ENCODE data around the gene SMPD2.
"Not testable (repeated sequence)": the region's sequence is repeated elsewhere in the genome, so short reads cannot be mapped to it uniquely, and the experiment has no call there.

SMPD2 gene

GRCh38 chr6:109447087-109447486, 6.6 kb downstream of the SMPD2 start:
- no peak for DNase-seq

- no peak for DNase-seq
Measured at GRCh38 chr6:109447878-109448555, 7.5 kb downstream of the SMPD2 start.

GRCh38 chr6:109448615-109449014, 8.1 kb downstream of the SMPD2 start:
- no peak for DNase-seq

GRCh38 chr6:109449064-109449794, 8.7 kb downstream of the SMPD2 start:
- DNase-seq = no peak

GRCh38 chr6:109449795-109450673, 9.5 kb downstream of the SMPD2 start:
- no peak for DNase-seq

GRCh38 chr6:109450801-109451200, 10.3 kb downstream of the SMPD2 start:
- no peak for DNase-seq

- DNase-seq = no peak
Measured at GRCh38 chr6:109451376-109451775, 10.9 kb downstream of the SMPD2 start.

- DNase-seq = no peak
Measured at GRCh38 chr6:109452181-109452580, 11.7 kb downstream of the SMPD2 start.

GRCh38 chr6:109453156-109453555, 12.6 kb downstream of the SMPD2 start:
- no peak for DNase-seq

GRCh38 chr6:109453594-109454495, 13.3 kb downstream of the SMPD2 start:
- no peak for DNase-seq

- peak; percentile 71 for DNase-seq
Measured at GRCh38 chr6:109454496-109455436, 14.2 kb downstream of the SMPD2 start.

GRCh38 chr6:109455437-109456110, 15.1 kb downstream of the SMPD2 start, which contains the start of gene MICAL1:
MICAL1 (minus strand) TSS chr6:109455772; CDS start chr6:109454196, 1,576 bp downstream.
- peak; percentile 79 for DNase-seq

GRCh38 chr6:109456111-109456583, 15.6 kb downstream of the SMPD2 start:
- no peak for DNase-seq

- no peak for DNase-seq
Measured at GRCh38 chr6:109456710-109457561, 16.4 kb downstream of the SMPD2 start.

- no peak for DNase-seq
Measured at GRCh38 chr6:109457562-109457996, 17.1 kb downstream of the SMPD2 start.

GRCh38 chr6:109458774-109459531, 18.4 kb downstream of the SMPD2 start:
- no peak for DNase-seq

GRCh38 chr6:109460161-109460829, 19.8 kb downstream of the SMPD2 start:
- DNase-seq = no peak

- not testable (repeated sequence) for DNase-seq
Measured at GRCh38 chr6:109461205-109461604, 20.7 kb downstream of the SMPD2 start.

Measured in effector CD4-positive, alpha-beta T cell (primary cell).